Natural killer cell (primary cell): ENCODE measurements around the gene GNB1L. TPM values are rescaled to one million over a fixed set of nuclear protein-coding genes. Genes with fewer than 3 reads are reported as not detected.
A peak's percentile ranks its signal among the peaks of the same experiment; 100 is the strongest.

ENCODE experiments used
- ATAC-seq, 3 donors: fragments of 150-1000 bp in 2 of 3; fragments of 200-7000 bp in 1 of 3; cut with Tn5 transposase; 1 replicate in 1 of 3; 2 replicates in 2 of 3; pipeline ENCODE4 v1.10.0; 2021; ENCODE audit warnings: mild to moderate bottlenecking in 2 of 3, moderate library complexity in 2 of 3
- DNase-seq, 2 donors: peaks; one replicate each; pipeline versions ENCODE4 v3.0.0 to v3.0.0-alpha.2; 2013 to 2021; ENCODE audit warnings: mixed read lengths in 1 of 2
- H3K27ac ChIP-seq: one replicate; pipeline ENCODE4 v1.5.1; 2013; ENCODE audit warnings: mild to moderate bottlenecking, low read length
- H3K27me3 ChIP-seq: one replicate; pipeline ENCODE4 v1.6.1; 2013; ENCODE audit warnings: low read length; ENCODE audit not compliant: control insufficient read depth, insufficient read depth
- H3K36me3 ChIP-seq: one replicate; pipeline ENCODE4 v1.6.1; 2013; ENCODE audit warnings: low read length; ENCODE audit not compliant: control insufficient read depth, insufficient read depth
- H3K4me1 ChIP-seq: one replicate; pipeline ENCODE4 v1.6.1; 2013; ENCODE audit warnings: low read length; ENCODE audit not compliant: control insufficient read depth, insufficient read depth
- H3K4me3 ChIP-seq: one replicate; pipeline ENCODE4 v1.5.1; 2013; ENCODE audit warnings: low read length
- H3K9me3 ChIP-seq: one replicate; pipeline ENCODE4 v1.6.1; 2013; ENCODE audit warnings: low read length; ENCODE audit not compliant: control insufficient read depth, insufficient read depth
- H3K27ac Mint-ChIP-seq, 2 donors: one replicate each; pipeline ENCODE4 v1.8.0; 2022; ENCODE audit warnings: mild to moderate bottlenecking in 2 of 2, mixed read lengths in 2 of 2, moderate library complexity in 1 of 2
- H3K27me3 Mint-ChIP-seq, 2 donors: one replicate each; pipeline ENCODE4 v1.8.0; 2022; ENCODE audit warnings: low read depth in 2 of 2, mixed read lengths in 2 of 2
- H3K36me3 Mint-ChIP-seq: one replicate; pipeline ENCODE4 v1.8.0; 2022; ENCODE audit warnings: mixed read lengths
- H3K4me1 Mint-ChIP-seq, 2 donors: one replicate each; pipeline ENCODE4 v1.8.0; 2022; ENCODE audit warnings: mixed read lengths in 2 of 2
- H3K4me3 Mint-ChIP-seq: one replicate; pipeline ENCODE4 v1.8.0; 2022; ENCODE audit warnings: mild to moderate bottlenecking, moderate library complexity, mixed read lengths
- H3K9me3 Mint-ChIP-seq, 2 donors: one replicate each; pipeline ENCODE4 v1.8.0; 2022; ENCODE audit warnings: mixed read lengths in 2 of 2
- CTCF ChIP-seq: fragments of 200-600 bp; IDR thresholded peaks from one replicate; pipeline ENCODE4 v1.8.0; 2022; ENCODE audit warnings: antibody characterized with exemption
- WGBS: methylation state at CpG from one replicate; pipeline ENCODE4 v1.1.7; 2013; ENCODE audit warnings: missing lambda C conversion rate; ENCODE audit not compliant: insufficient coverage; 5-methylcytosine and 5-hydroxymethylcytosine counted together
- intact Hi-C: fragments of 100-400 bp; cut with micrococcal nuclease; formaldehyde crosslinking; loops from one replicate; pipeline ENCODE4 v1.14.2; 2022
- total RNA-seq, 4 donors: library from RNA; stranded (reverse); fragments of 120-200 nt in 1 of 4; gene quantifications; one replicate each; pipeline versions ENCODE4 v1.2.3 to v1.2.4, GENCODE V29; 2013 to 2022

GNB1L gene
- total RNA-seq, 3 donors from 2014 or later (not counting 1 experiment from before 2014, with no cell fraction given) = 5.1 to 5.3 (median 5.3) TPM

DNA sequence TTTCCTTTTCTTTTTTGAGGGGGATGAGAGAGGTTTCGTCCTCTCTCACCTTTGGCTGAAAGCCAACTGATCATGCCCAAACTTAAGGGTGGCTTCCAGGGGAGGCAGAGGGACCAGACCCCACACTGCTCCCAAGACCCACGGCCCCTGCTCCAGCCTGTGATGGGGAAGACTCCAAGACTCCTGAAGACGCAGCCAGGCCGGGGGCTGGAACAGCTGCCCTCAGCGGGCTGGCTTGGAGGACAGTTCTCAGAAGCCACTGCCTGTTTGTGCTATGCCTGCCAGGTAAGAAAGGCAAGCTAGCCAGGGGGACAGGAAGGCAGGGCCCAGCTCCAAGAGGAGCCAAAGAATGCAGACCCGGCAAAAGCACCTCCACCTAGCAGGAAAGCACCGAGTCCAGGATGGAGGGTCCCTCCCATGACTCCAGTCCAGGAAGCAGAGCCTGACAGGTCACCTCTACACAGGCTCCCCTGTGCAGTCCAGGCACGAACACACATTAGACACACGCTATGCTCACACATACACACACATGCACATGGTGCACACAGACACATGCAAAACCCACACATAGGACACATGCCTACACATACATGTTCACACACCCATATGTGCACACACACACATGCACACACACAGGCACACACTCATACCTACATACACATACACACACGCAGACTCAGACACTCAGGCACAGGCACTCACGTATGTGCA, 31.3 kb downstream of the GNB1L start:
- intact Hi-C loops = no loop called here
- no peak overlapping the region for H3K27ac ChIP-seq
- H3K4me3 ChIP-seq = no peak overlapping the region
- no peak overlapping the region for H3K27ac Mint-ChIP-seq
- H3K36me3 Mint-ChIP-seq = no peaks in the 10 kb centered on the region
- no peaks in the 10 kb centered on the region for H3K4me1 Mint-ChIP-seq
- H3K4me1 ChIP-seq = no peaks in the 10 kb centered on the region
- no peak for TF ChIP-seq CTCF
- no peaks in the 10 kb centered on the region for H3K9me3 ChIP-seq
- H3K27me3 Mint-ChIP-seq = no peaks in the 10 kb centered on the region
- H3K27me3 ChIP-seq = no peaks in the 10 kb centered on the region
- WGBS = 88% methylated on average over 11 of the region's 11 CpGs
- peaks cover 1% of the 10 kb centered on the region for H3K36me3 ChIP-seq
- DNase-seq (no peak), ATAC-seq (peak in 1 of 3 donors; percentile 28)
- no peaks in the 10 kb centered on the region for H3K9me3 Mint-ChIP-seq
- no peak overlapping the region for H3K4me3 Mint-ChIP-seq

GRCh38 chr22:19822301-19823117, 32.2 kb downstream of the GNB1L start:
- no peak for TF ChIP-seq CTCF
- H3K27me3 ChIP-seq = no peaks in the 10 kb centered on the region
- H3K4me1 ChIP-seq = no peaks in the 10 kb centered on the region
- no peaks in the 10 kb centered on the region for H3K9me3 ChIP-seq
- no peaks in the 10 kb centered on the region for H3K4me1 Mint-ChIP-seq
- no peaks in the 10 kb centered on the region for H3K27me3 Mint-ChIP-seq
- H3K36me3 Mint-ChIP-seq = no peaks in the 10 kb centered on the region
- ATAC-seq (no peak), DNase-seq (peak in 1 of 2 donors; percentile 12)
- intact Hi-C loops = no loop called here
- no peak overlapping the region for H3K27ac ChIP-seq
- no peak overlapping the region for H3K4me3 Mint-ChIP-seq
- H3K36me3 ChIP-seq = peaks cover 1% of the 10 kb centered on the region
- H3K4me3 ChIP-seq = no peak overlapping the region
- no peaks in the 10 kb centered on the region for H3K9me3 Mint-ChIP-seq
- 96% methylated on average over 18 of the region's 18 CpGs for WGBS
- no peak overlapping the region for H3K27ac Mint-ChIP-seq

- no peaks in the 10 kb centered on the region for H3K4me1 Mint-ChIP-seq
- no peak overlapping the region for H3K27ac Mint-ChIP-seq
- no peak overlapping the region for H3K27ac ChIP-seq
- no peaks in the 10 kb centered on the region for H3K27me3 ChIP-seq
- no peaks in the 10 kb centered on the region for H3K9me3 Mint-ChIP-seq
- H3K4me1 ChIP-seq = no peaks in the 10 kb centered on the region
- no peak overlapping the region for H3K4me3 Mint-ChIP-seq
- H3K36me3 ChIP-seq = peaks cover 1% of the 10 kb centered on the region
- WGBS = 93% methylated on average over 20 of the region's 20 CpGs
- no peaks in the 10 kb centered on the region for H3K27me3 Mint-ChIP-seq
- no peaks in the 10 kb centered on the region for H3K9me3 ChIP-seq
- no peaks in the 10 kb centered on the region for H3K36me3 Mint-ChIP-seq
- DNase-seq (peak in 1 of 2 donors; percentile 11), ATAC-seq (no peak)
- no peak for TF ChIP-seq CTCF
- H3K4me3 ChIP-seq = no peak overlapping the region
- intact Hi-C loops = no loop called here
These were observed 33.0 kb downstream of the GNB1L start for GRCh38 chr22:19821523-19822300.
